ENCODE results near the gene IFIT2. TPM values are rescaled to one million over a fixed set of nuclear protein-coding genes. Genes with fewer than 3 reads are reported as not detected.

The IFIT2 gene
- total RNA-seq, 4 donors from 2014 or later, result 0.26 to 3.0 (median 1.5) TPM

DNA sequence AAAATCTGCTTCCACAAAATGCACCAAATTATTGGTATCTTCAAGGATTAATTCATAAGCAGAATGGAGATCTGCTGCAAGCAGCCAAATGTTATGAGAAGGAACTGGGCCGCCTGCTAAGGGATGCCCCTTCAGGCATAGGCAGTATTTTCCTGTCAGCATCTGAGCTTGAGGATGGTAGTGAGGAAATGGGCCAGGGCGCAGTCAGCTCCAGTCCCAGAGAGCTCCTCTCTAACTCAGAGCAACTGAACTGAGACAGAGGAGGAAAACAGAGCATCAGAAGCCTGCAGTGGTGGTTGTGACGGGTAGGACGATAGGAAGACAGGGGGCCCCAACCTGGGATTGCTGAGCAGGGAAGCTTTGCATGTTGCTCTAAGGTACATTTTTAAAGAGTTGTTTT, 38.0 kb downstream of the IFIT2 start:
- TF ChIP-seq CTCF (IDR thresholded peaks at IDR 0.05) (no peak), POLR2A (IDR thresholded peaks at IDR 0.05) (no peak)
- no peak for DNase-seq
- H3K4me1 ChIP-seq, result peaks cover 0 to 23% (median 5%) of the 10 kb centered on the region in 3 donors
- no peaks in the 10 kb centered on the region for H3K9me3 ChIP-seq
- H3K27ac ChIP-seq, result no peak overlapping the region
- H3K4me3 ChIP-seq, result no peak overlapping the region
- WGBS, 2 donors, result 92 to 93% methylated on average over 3 to 4 of the region's 4 CpGs
- no peaks in the 10 kb centered on the region for H3K27me3 ChIP-seq
- intact Hi-C loops (cut with DNase I), result no loop called here
- H3K36me3 ChIP-seq, result peaks cover 0 to 25% (median 0%) of the 10 kb centered on the region in 3 donors

- Histone ChIP-seq H3K4me1 (peaks cover 0 to 19% (median 9%) of the 10 kb centered on the region in 3 donors), H3K27ac (no peak overlapping the region), H3K9me3 (no peaks in the 10 kb centered on the region), H3K4me3 (no peak overlapping the region), H3K36me3 (peaks cover 0 to 25% (median 0%) of the 10 kb centered on the region in 3 donors), H3K27me3 (no peaks in the 10 kb centered on the region)
- WGBS, 2 donors, result 88 to 96% methylated on average over 3 of the region's 3 CpGs
- DNase-seq, result no peak
- TF ChIP-seq POLR2A (IDR thresholded peaks at IDR 0.05) (no peak), CTCF (IDR thresholded peaks at IDR 0.05) (no peak)
- intact Hi-C loops (cut with DNase I), result no loop called here
These were observed 39.8 kb downstream of the IFIT2 start for GRCh38 chr10:89341649-89342048.

DNA sequence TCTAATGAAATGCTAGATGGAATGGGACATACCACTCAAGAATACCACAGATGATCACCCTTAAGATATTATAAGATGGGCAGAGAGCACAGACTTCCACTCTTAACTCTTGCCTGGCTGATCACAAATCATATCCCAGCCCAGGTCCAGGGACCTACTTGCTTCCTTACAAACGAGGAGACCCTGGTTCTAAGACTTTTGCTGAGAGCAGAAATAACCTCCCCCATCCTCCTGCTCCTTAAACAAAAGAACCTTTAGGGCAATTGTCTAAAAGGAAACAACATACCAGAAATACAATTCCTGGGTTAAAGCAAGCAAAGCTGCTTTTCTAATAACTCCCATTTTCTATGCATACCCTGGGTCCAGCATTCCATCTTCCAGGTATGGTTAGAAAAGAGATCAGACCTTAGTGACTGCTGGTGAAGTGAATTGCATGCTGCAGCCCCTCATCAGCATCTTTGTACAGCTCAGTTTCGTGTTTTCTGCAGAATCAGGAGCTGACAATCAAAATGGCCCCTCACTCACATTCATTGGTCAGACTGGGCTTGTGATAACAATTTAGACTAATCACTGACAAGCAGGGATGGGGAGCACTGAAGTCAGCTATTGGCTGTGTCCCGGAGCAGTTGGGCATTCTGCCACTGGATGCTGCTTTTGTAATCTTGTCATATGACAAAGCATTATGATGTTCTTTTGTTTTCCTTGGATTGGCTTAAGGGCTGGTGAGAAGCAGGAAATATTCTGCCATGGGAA, 40.5 kb downstream of the IFIT2 start:
- WGBS, 2 donors, result 44 to 55% methylated on average over 3 of the region's 3 CpGs
- Histone ChIP-seq H3K4me1 (peaks cover 0 to 20% (median 14%) of the 10 kb centered on the region in 3 donors), H3K9me3 (no peaks in the 10 kb centered on the region), H3K27ac (no peak overlapping the region), H3K36me3 (peaks cover 0 to 23% (median 0%) of the 10 kb centered on the region in 3 donors), H3K27me3 (no peaks in the 10 kb centered on the region), H3K4me3 (no peak overlapping the region)
- no peak for TF ChIP-seq CTCF (IDR thresholded peaks at IDR 0.05)
- TF ChIP-seq POLR2A (IDR thresholded peaks at IDR 0.05), result no peak
- DNase-seq, result no peak
- intact Hi-C loops (cut with DNase I), result no loop called here

GRCh38 chr10:89343089-89343767, 41.4 kb downstream of the IFIT2 start:
- H3K27ac ChIP-seq, result no peak overlapping the region

More at GRCh38 chr10:89343089-89343767, 41.4 kb downstream of the IFIT2 start:
- intact Hi-C loops (cut with DNase I), result no loop called here
- no peak for TF ChIP-seq CTCF (IDR thresholded peaks at IDR 0.05)
- TF ChIP-seq POLR2A (IDR thresholded peaks at IDR 0.05), result no peak
- peaks cover 0 to 25% (median 18%) of the 10 kb centered on the region in 3 donors for H3K4me1 ChIP-seq
- 82 to 94% methylated on average over 5 of the region's 5 CpGs for WGBS, 2 donors
- no peaks in the 10 kb centered on the region for H3K27me3 ChIP-seq
- H3K4me3 ChIP-seq, result no peak overlapping the region
- H3K36me3 ChIP-seq, result peaks cover 0 to 19% (median 0%) of the 10 kb centered on the region in 3 donors
- DNase-seq, result no peak
- no peaks in the 10 kb centered on the region for H3K9me3 ChIP-seq

Measured in esophagus squamous epithelium (tissue), 5 donors.